Measurements from ENCODE around the gene ANKS4B. TPM values are rescaled to one million over a fixed set of nuclear protein-coding genes. Genes with fewer than 3 reads are reported as not detected.

The ANKS4B gene
- total and polyA plus RNA-seq, 2 donors (not counting 3 experiments of a cell fraction or from before 2014, with no cell fraction given): not detected

- ChIA-PET POLR2A (no interaction called here), CTCF (interaction anchor here (1.1 kb wide), 1 partner anchor 10 kb away, joined by 3 read pairs; no protein-coding TSS in a partner anchor)
- H4K20me1 ChIP-seq (replicated peaks; ENCODE audit: control insufficient read depth, extremely low read depth, insufficient read depth, low read length): no peaks in the 10 kb centered on the region
- no peaks in the 10 kb centered on the region for H3K9me3 ChIP-seq (replicated peaks; ENCODE audit: control insufficient read depth, insufficient read depth, low read length)
- no peak overlapping the region for H2AFZ ChIP-seq (ENCODE audit: low read depth, low read length)
- H3K27ac ChIP-seq (ENCODE audit: insufficient read depth, low read depth, low read length): no peak overlapping the region
- intact Hi-C loops (cut with micrococcal nuclease) (no loop called here), dilution Hi-C loops (cut with MboI; ENCODE audit: extremely low pct_ligation_motif_present, low sequenced_read_pairs) (no loop called here)
- H3K4me2 ChIP-seq (ENCODE audit: insufficient read depth, low read length): no peak overlapping the region
- FAIRE-seq (no peak), DNase-seq (ENCODE audit: low read depth, low spot score) (no peak)
- H3K9ac ChIP-seq (replicated peaks; ENCODE audit: extremely low read depth, insufficient read depth, low read length): no peak overlapping the region
- no peak overlapping the region for H3K4me3 ChIP-seq (replicated peaks in 1 of 3; ENCODE audit: insufficient read depth in 1 of 3, low read depth in 1 of 3, low read length in 3 of 3)
- no peaks in the 10 kb centered on the region for H3K79me2 ChIP-seq (ENCODE audit: control insufficient read depth, insufficient read depth, low read length)
- BruUV-seq (replicated peaks): no TSS peak
- no peaks in the 10 kb centered on the region for H3K36me3 ChIP-seq (ENCODE audit: control insufficient read depth in 2 of 2, extremely low read depth in 1 of 2, insufficient read depth in 2 of 2, low read length in 2 of 2)
- H3K9me1 ChIP-seq (replicated peaks; ENCODE audit: control insufficient read depth, extremely low read depth, insufficient read depth, low read length): no peaks in the 10 kb centered on the region
- no peaks in the 10 kb centered on the region for H3K4me1 ChIP-seq (ENCODE audit: control insufficient read depth, extremely low read depth, insufficient read depth, low read length)
- no peak for TF ChIP-seq MAX (IDR thresholded peaks at IDR 0.05; ENCODE audit: insufficient read depth, insufficient read length)
- no peak for TF ChIP-seq POLR2A (IDR thresholded peaks at IDR 0.05; ENCODE audit: low read depth, low read length)
- TF ChIP-seq CTCF (IDR thresholded peaks at IDR 0.05; ENCODE audit: extremely low read depth in 1 of 2, insufficient read depth in 1 of 2, low read depth in 1 of 2, low read length in 2 of 2): no peak
- no peak for TF ChIP-seq FOS (IDR thresholded peaks at IDR 0.05; ENCODE audit: borderline replicate concordance, insufficient read depth, low read length)
- no peak for TF ChIP-seq POLR2AphosphoS5 (IDR thresholded peaks at IDR 0.05; ENCODE audit: insufficient read depth, low read depth, low read length)
- no peak for TF ChIP-seq JUN (IDR thresholded peaks at IDR 0.05; ENCODE audit: borderline replicate concordance, insufficient read depth, insufficient read length, low read depth)
- no peak for TF ChIP-seq EZH2 (IDR thresholded peaks at IDR 0.05; ENCODE audit: borderline replicate concordance, low read depth, low read length, severe bottlenecking)
- TF ChIP-seq MYC (IDR thresholded peaks at IDR 0.05; ENCODE audit: low read depth, low read length): no peak
- TF ChIP-seq GATA2 (IDR thresholded peaks at IDR 0.05; ENCODE audit: insufficient read depth, insufficient read length, low read depth, low read length): no peak
- peaks cover 12 to 22% of the 10 kb centered on the region in 2 experiments for H3K27me3 ChIP-seq (ENCODE audit: control insufficient read depth in 2 of 2, insufficient read depth in 2 of 2, low read length in 2 of 2)
Measured at GRCh38 chr16:21227866-21228265, 5.6 kb upstream of the ANKS4B start.

Measured in endothelial cell of umbilical vein (primary cell).